HepG2 (cell line): ENCODE measurements around the gene TUBGCP3.

Experiments
- EHMT2 ChIP-seq: fragments of 200-600 bp; sonication (generic); IDR thresholded peaks from 2 replicates; pipeline ENCODE4 v1.7.0; 2017; ENCODE audit warnings: antibody characterized with exemption, low read depth, low read length, borderline replicate concordance
- EP300 ChIP-seq, 3 experiments: sonication (generic) in 1 of 3; formaldehyde crosslinking in 1 of 3; IDR thresholded peaks; 2 replicates each; pipeline versions ENCODE4 v1.5.1 to v1.6.1; 2011 to 2020; ENCODE audit warnings: low read depth in 2 of 3, low read length in 2 of 3, borderline replicate concordance in 1 of 3, improper control_type of control experiment in 1 of 3, mild to moderate bottlenecking in 1 of 3, missing genetic modification reagents in 1 of 3, moderate library complexity in 1 of 3
- HIVEP1 ChIP-seq: sonication (generic); formaldehyde crosslinking; IDR thresholded peaks from 2 replicates; pipeline ENCODE4 v1.4.0; 2020; ENCODE audit warnings: mild to moderate bottlenecking, missing genetic modification reagents
- NFE2L1 ChIP-seq: sonication (generic); formaldehyde crosslinking; IDR thresholded peaks from 2 replicates; pipeline ENCODE4 v1.4.0; 2020; ENCODE audit warnings: missing genetic modification reagents, mild to moderate bottlenecking, borderline replicate concordance
- RNF2 ChIP-seq: fragments of 450-650 bp; conservative IDR thresholded peaks from 2 replicates; pipeline ENCODE4 v1.6.1; 2016; ENCODE audit warnings: low read depth
- TAF1 ChIP-seq: sonication (generic); formaldehyde crosslinking; IDR thresholded peaks from 2 replicates; pipeline ENCODE4 v1.4.0; 2020; ENCODE audit warnings: missing genetic modification reagents
- TBP ChIP-seq: sonication (generic); formaldehyde crosslinking; IDR thresholded peaks from 2 replicates; pipeline ENCODE4 v1.5.0; 2020; ENCODE audit warnings: missing genetic modification reagents
- TOPORS ChIP-seq: sonication (generic); formaldehyde crosslinking; IDR thresholded peaks from 2 replicates; pipeline ENCODE4 v1.8.0; 2023; ENCODE audit warnings: mild to moderate bottlenecking, missing genetic modification reagents
- TRIM24 ChIP-seq: sonication (generic); formaldehyde crosslinking; IDR thresholded peaks from 2 replicates; pipeline ENCODE4 v1.8.0; 2022; ENCODE audit warnings: mild to moderate bottlenecking, missing genetic modification reagents
- TF ChIP-seq, protein P1 (sequence below): sonication (generic); formaldehyde crosslinking; IDR thresholded peaks from 2 replicates; pipeline ENCODE4 v1.5.0; 2020; ENCODE audit warnings: mild to moderate bottlenecking, missing genetic modification reagents, moderate library complexity
- TF ChIP-seq, protein P2 (sequence below): sonication (generic); formaldehyde crosslinking; IDR thresholded peaks from 2 replicates; pipeline ENCODE4 v1.4.0; 2020; ENCODE audit warnings: missing genetic modification reagents

DNA sequence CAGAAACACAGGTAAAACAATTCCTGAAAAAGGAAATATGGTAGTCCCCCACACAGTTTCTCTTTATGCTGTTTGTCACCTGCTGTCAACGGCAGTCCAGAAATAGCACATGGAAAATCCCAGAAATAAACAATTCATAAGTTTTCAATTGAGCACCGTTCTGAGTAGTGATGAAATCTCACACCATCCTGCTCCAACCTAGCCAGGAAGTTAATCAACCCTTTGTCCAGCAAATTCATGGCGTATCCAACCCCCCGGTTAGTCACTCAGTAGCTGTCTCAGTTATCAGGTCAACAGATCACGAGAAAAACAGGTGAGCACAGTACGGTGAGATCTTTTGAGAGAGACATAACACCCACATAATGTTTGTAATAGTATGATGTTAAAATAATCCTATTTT lies 74.2 kb downstream of the TUBGCP3 start:
- TF ChIP-seq EHMT2: no peak
- no peak for TF ChIP-seq RNF2
- TF ChIP-seq TAF1 (CRISPR knock-in tag): no peak
- TF ChIP-seq TOPORS: no peak
- no peak for TF ChIP-seq HIVEP1 (CRISPR knock-in tag)
- TF ChIP-seq EP300 (IDR thresholded peaks at IDR 0.05; ENCODE audit: low read depth in 2 of 2, low read length in 2 of 2): no peak
- TF ChIP-seq EP300 (CRISPR knock-in tag; IDR thresholded peaks at IDR 0.05; ENCODE audit: borderline replicate concordance): no peak
- TF ChIP-seq TRIM24 (CRISPR knock-in tag): no peak
- TF ChIP-seq TBP (CRISPR knock-in tag): no peak
- TF ChIP-seq, protein P1, sequence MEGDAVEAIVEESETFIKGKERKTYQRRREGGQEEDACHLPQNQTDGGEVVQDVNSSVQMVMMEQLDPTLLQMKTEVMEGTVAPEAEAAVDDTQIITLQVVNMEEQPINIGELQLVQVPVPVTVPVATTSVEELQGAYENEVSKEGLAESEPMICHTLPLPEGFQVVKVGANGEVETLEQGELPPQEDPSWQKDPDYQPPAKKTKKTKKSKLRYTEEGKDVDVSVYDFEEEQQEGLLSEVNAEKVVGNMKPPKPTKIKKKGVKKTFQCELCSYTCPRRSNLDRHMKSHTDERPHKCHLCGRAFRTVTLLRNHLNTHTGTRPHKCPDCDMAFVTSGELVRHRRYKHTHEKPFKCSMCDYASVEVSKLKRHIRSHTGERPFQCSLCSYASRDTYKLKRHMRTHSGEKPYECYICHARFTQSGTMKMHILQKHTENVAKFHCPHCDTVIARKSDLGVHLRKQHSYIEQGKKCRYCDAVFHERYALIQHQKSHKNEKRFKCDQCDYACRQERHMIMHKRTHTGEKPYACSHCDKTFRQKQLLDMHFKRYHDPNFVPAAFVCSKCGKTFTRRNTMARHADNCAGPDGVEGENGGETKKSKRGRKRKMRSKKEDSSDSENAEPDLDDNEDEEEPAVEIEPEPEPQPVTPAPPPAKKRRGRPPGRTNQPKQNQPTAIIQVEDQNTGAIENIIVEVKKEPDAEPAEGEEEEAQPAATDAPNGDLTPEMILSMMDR: no peak
- TF ChIP-seq, protein P2, sequence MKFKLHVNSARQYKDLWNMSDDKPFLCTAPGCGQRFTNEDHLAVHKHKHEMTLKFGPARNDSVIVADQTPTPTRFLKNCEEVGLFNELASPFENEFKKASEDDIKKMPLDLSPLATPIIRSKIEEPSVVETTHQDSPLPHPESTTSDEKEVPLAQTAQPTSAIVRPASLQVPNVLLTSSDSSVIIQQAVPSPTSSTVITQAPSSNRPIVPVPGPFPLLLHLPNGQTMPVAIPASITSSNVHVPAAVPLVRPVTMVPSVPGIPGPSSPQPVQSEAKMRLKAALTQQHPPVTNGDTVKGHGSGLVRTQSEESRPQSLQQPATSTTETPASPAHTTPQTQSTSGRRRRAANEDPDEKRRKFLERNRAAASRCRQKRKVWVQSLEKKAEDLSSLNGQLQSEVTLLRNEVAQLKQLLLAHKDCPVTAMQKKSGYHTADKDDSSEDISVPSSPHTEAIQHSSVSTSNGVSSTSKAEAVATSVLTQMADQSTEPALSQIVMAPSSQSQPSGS (CRISPR knock-in tag): no peak
- TF ChIP-seq NFE2L1: no peak
